Uterus (tissue), 2 donors: ENCODE measurements around the gene RAVER2.

Experiments used
- POLR2A ChIP-seq, 2 donors: fragments of 450-650 bp; IDR thresholded peaks; one replicate each; pipeline ENCODE4 v1.6.1; 2016; ENCODE audit warnings: antibody characterized with exemption in 2 of 2, mild to moderate bottlenecking in 1 of 2, moderate library complexity in 1 of 2
- TF ChIP-seq, protein P1 (sequence below), 4 experiments: fragments of 200-600 bp in 2 of 4; fragments of 450-650 bp in 2 of 4; sonication (generic) in 2 of 4; IDR thresholded peaks; one replicate each; pipeline ENCODE4 v1.5.1; 2016 to 2019; ENCODE audit warnings: antibody characterized with exemption in 4 of 4, mild to moderate bottlenecking in 2 of 4, moderate library complexity in 1 of 4

DNA sequence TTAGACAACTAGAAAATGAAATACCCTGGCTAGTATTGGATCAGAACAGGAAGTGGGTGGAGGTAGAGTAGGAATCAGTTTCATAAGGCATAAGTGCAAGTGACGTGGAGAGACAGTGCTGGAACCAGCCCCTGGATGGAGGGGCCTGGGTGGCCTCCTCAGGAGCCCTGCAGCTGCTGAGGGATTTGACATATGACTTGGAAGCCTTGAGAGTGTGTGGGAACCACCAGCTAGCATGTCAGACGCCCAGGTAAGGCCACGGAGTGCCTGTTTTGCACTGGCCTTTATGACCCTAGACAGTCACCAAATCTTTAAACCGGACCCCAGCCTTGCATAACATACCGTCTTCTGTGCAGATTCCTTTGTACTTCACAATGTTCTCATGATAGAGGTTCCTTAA, 94.4 kb downstream of the RAVER2 start:
- TF ChIP-seq, protein P1, sequence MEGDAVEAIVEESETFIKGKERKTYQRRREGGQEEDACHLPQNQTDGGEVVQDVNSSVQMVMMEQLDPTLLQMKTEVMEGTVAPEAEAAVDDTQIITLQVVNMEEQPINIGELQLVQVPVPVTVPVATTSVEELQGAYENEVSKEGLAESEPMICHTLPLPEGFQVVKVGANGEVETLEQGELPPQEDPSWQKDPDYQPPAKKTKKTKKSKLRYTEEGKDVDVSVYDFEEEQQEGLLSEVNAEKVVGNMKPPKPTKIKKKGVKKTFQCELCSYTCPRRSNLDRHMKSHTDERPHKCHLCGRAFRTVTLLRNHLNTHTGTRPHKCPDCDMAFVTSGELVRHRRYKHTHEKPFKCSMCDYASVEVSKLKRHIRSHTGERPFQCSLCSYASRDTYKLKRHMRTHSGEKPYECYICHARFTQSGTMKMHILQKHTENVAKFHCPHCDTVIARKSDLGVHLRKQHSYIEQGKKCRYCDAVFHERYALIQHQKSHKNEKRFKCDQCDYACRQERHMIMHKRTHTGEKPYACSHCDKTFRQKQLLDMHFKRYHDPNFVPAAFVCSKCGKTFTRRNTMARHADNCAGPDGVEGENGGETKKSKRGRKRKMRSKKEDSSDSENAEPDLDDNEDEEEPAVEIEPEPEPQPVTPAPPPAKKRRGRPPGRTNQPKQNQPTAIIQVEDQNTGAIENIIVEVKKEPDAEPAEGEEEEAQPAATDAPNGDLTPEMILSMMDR (IDR thresholded peaks at IDR 0.05) = no peak
- TF ChIP-seq POLR2A (IDR thresholded peaks at IDR 0.05) = no peak
